GM21576 (cell line): ENCODE measurements around the gene TEF.

Source experiments
- ATAC-seq: cut with Tn5 transposase; IDR thresholded peaks from one replicate; pipeline ENCODE4 v1.9.1; 2021; ENCODE audit warnings: mild to moderate bottlenecking, moderate library complexity; ENCODE audit not compliant: unreplicated experiment

TEF gene

GRCh38 chr22:41447435-41448188 is 65.9 kb downstream of the TEF start:
- ATAC-seq: no peak

- ATAC-seq: peak; percentile 42
These were observed 66.6 kb downstream of the TEF start for GRCh38 chr22:41448189-41448808.
